Measurements from ENCODE around the gene IPO4. TPM values are rescaled to one million over a fixed set of nuclear protein-coding genes. Genes with fewer than 3 reads are reported as not detected.

The IPO4 gene
- total and polyA plus RNA-seq, 5 experiments from 2014 or later: 20.2 to 27.5 (median 24.4) TPM

DNA sequence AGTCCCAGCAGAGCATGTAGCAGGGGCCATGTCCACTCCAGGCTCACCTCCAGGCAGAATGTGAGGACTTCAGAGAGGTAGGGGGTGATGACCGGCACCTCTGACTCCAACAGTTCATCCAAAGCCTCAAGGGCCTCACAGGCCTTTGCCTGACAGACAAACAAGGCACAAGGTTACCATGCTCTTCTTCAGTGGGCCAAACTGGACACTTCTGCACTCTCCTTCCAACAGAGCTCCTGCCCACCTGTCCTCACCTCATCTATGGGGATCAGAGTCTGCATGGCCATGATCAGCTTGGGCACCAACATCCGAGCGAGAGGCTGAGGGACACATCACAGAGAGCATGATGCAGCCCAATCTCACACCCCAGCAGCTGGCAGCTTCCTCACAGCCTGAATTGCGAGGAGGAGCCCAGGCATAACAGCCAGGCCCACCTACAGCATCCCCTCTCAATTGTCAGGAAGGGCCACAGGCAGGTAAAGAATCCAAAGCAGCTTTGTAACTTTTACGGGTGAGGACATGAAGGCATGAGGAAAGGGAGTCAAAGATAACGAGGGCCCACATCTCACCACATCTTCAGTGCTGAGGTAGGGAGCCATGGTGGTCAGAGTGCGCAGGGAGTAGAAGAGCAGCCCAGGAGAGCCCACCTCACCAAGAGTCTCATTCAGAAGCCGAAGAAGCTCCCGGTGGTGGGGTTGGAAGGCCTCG is 1.6 kb downstream of the IPO4 start:
- DNase-seq (no peak), ATAC-seq (no peak)
- POLR2A ChIA-PET: interaction anchor here (0.8 to 4.8 kb wide), 9 partner anchors 9 to 255 kb away, joined by 3 to 27 read pairs (median 9); partner anchors contain the start of genes CHMP4A, DHRS1, IRF9 and NOP9
- peaks cover 0 to 38% (median 6%) of the 10 kb centered on the region in 3 donors for H3K36me3 Mint-ChIP-seq
- peak overlapping the region in 8 of 10 donors; percentile 34 to 91 (median 69) for H3K27ac Mint-ChIP-seq
- H3K27me3 Mint-ChIP-seq: peaks cover 0 to 2% (median 0%) of the 10 kb centered on the region in 5 donors
- H3K4me3 Mint-ChIP-seq: peak overlapping the region; percentile 40 to 94 (median 76)
- H3K4me1 Mint-ChIP-seq: peaks cover 12 to 47% (median 33%) of the 10 kb centered on the region in 4 donors
- H3K9me3 Mint-ChIP-seq: no peaks in the 10 kb centered on the region

DNA sequence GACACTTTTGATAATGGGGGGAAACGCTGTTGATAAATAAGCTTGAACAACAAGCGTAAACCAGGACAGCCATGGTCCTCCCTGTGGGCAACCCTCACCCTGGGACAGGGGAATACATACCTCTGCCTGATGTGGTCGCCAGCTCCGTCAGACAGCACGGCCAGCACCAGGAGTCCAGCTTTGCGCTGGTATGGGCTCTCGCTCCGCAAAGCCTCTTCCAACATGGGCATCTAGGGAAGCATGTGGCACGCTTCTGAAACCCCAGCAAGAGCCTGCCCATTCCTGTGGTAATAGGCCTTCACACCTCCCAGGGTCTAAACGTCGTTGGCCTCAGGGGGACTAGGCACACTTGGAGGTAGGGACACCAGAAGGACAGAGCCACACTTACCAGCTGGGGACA is 2.9 kb downstream of the IPO4 start:
- ATAC-seq: no peak
- H3K27me3 Mint-ChIP-seq: peaks cover 0 to 2% (median 0%) of the 10 kb centered on the region in 5 donors
- POLR2A ChIA-PET: interaction anchor here (0.8 to 4.8 kb wide), 8 partner anchors 10 to 85 kb away, joined by 3 to 18 read pairs (median 6); partner anchors contain the start of genes CHMP4A, DCAF11, IRF9 and RABGGTA
- H3K9me3 Mint-ChIP-seq: no peaks in the 10 kb centered on the region
- H3K36me3 Mint-ChIP-seq: peaks cover 0 to 36% (median 6%) of the 10 kb centered on the region in 3 donors
- no peak for DNase-seq
- peak overlapping the region in 2 of 10 donors; percentile 3 to 69 for H3K27ac Mint-ChIP-seq
- H3K4me3 Mint-ChIP-seq: peak overlapping the region in 1 of 10 donors; percentile 62
- H3K4me1 Mint-ChIP-seq: peaks cover 13 to 39% (median 30%) of the 10 kb centered on the region in 4 donors

DNA sequence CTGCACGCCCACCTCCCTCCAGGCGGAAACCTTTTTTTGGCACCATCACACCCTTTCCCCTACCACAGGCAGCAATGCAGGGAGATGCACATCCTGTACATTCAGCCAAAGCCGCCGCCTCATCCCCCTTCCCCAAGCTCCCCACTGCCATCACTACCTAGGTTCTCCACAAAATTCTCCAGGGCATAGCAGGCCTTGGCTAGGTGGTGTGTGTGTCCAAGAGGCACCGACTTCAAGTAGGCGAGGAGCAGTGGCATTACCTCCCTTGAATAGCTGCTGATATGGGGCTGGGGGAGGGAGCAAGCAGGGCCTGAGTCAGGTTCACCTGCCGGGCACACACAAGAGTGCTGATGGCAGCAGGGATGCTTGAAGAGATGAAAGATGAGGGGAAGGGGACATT is 3.6 kb downstream of the IPO4 start:
- ATAC-seq (no peak), DNase-seq (no peak)
- Mint-ChIP-seq H3K9me3 (no peaks in the 10 kb centered on the region), H3K27me3 (peaks cover 0 to 2% (median 0%) of the 10 kb centered on the region in 5 donors), H3K4me3 (no peak overlapping the region), H3K27ac (peak overlapping the region in 2 of 10 donors; percentile 11 to 31), H3K4me1 (peaks cover 13 to 34% (median 29%) of the 10 kb centered on the region in 4 donors), H3K36me3 (peaks cover 0 to 42% (median 3%) of the 10 kb centered on the region in 3 donors)
- POLR2A ChIA-PET: interaction anchor here (1.2 to 2.9 kb wide), 5 partner anchors 10 to 86 kb away, joined by 3 to 12 read pairs (median 6); partner anchors contain the start of genes CHMP4A, DCAF11, IRF9 and RABGGTA

DNA sequence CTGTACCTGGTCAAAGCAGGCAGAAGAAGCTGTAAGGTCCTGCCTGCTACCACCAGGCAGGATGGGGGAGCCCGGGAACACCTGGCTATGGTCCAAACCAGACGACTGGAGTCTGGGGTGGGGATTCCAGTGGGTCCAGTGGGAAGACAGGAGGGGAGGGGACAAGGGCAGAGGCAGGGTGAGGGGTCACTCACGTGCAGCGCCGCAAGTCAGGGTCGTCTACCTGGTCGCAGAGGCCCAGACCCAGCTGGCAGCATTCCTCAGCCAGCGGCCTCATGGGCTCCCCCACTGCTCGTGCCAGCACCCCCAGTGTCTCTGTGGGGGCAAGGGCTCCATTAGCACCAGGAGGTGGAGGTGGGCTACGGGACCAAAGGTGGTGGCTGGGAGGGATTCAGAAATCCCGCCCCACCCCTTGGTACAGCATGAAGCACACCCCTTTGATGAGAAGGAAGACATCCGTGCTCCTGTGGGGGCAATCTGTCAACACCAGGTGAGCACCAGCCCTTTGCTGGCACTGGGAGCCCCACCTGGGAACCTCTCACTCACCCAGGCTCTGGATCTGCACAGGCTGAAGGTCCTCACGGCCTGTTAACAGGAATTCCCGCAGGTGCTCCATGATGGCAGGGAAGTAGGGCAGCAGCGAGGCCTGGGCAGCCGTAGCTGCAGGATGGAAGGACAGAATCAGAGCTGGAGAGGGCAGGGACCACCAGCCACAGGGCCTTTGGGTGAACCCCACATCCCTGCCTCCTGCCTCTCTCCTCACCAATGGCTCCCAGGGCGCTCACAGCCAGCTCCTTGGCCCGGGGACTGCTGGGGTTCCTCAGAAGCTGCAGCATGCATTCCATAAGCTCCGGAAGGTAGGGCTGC is 4.3 kb downstream of the IPO4 start:
- POLR2A ChIA-PET: interaction anchor here (1.2 to 1.7 kb wide), 4 partner anchors 11 to 70 kb away, joined by 3 to 7 read pairs (median 6); partner anchors contain the start of genes DCAF11, REC8 and TM9SF1
- no peak overlapping the region for H3K27ac Mint-ChIP-seq
- peaks cover 0 to 2% (median 0%) of the 10 kb centered on the region in 5 donors for H3K27me3 Mint-ChIP-seq
- peaks cover 0 to 48% (median 3%) of the 10 kb centered on the region in 3 donors for H3K36me3 Mint-ChIP-seq
- no peak for DNase-seq
- H3K4me3 Mint-ChIP-seq: no peak overlapping the region
- H3K4me1 Mint-ChIP-seq: peaks cover 13 to 28% (median 24%) of the 10 kb centered on the region in 4 donors
- H3K9me3 Mint-ChIP-seq: no peaks in the 10 kb centered on the region
- ATAC-seq: no peak

DNA sequence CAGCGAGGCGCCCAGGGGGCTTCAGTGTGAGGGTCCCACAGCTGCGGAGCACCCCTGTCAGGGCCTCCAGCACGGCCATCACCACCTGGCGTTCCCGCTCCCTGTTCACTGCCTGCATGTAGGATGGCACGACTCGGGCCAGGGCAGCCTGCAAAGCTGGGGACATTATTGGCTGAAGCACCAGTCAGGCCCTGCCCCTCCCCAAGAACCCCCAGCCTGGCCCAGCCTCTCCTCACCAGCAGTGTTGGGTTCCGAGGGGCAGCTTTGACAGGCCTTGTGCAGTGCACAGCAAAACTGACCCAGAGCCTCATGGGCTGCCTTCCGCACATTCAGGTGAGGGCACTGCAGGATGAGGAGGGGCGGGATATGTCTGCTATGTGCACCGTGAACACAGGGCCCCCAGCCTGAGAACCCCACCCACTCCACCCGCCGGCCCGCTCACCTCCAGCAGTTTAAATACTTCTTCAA is 5.6 kb downstream of the IPO4 start:
- Mint-ChIP-seq H3K27ac (peak overlapping the region in 4 of 10 donors; percentile 46 to 78 (median 60)), H3K9me3 (no peaks in the 10 kb centered on the region), H3K4me3 (no peak overlapping the region), H3K4me1 (peaks cover 12 to 19% (median 15%) of the 10 kb centered on the region in 4 donors), H3K27me3 (no peaks in the 10 kb centered on the region), H3K36me3 (peaks cover 0 to 59% (median 6%) of the 10 kb centered on the region in 3 donors)
- POLR2A ChIA-PET: interaction anchor here (1.1 to 1.5 kb wide), 4 partner anchors 11 to 37 kb away, joined by 3 to 6 read pairs (median 4); partner anchors contain the start of genes PSME2 and REC8
- ATAC-seq: no peak
- DNase-seq: no peak

DNA sequence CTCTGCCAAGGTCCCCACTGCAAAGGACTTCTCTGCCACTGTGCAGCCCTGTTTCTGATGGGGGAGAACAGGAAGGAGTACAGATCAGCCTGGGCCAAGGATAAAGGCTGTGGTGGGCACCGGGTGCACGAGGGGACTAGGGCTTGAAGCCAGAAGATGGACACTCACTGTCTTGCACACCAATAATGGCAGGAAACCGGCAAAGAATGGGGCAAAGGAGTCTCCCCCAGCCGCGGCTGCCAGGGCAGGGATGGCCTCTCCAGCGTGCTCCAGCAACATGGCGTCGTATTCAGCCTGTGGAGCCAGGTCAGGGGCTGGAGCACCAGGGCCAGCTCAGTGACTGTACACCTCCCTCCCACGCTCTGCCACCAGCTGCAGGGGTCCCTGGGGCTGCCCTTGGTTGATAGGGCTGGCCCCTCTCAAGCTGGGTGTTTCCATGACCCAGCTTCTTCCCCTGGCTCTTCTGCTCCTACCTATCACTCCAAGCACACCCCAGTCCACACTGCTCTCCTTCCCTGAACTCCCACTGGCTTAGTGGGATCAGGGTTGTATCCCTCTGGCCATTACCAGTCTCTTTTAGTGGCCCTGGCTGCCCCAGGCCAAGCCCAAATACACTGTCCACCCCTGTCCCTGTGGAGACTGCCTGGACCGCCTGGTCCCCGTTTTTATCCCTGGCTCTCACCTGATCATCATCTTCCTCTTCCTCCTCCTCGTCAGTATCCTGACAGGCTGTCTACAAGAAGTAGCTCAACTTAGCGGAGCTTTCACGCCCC is 6.3 kb downstream of the IPO4 start:
- POLR2A ChIA-PET: interaction anchor here (1.1 to 1.5 kb wide), 3 partner anchors 10 to 36 kb away, joined by 3 to 6 read pairs (median 3); partner anchors contain the start of genes PSME2 and REC8
- Mint-ChIP-seq H3K4me1 (peaks cover 5 to 12% (median 10%) of the 10 kb centered on the region in 4 donors), H3K27ac (peak overlapping the region in 7 of 10 donors; percentile 8 to 65 (median 51)), H3K36me3 (peaks cover 0 to 59% (median 6%) of the 10 kb centered on the region in 3 donors), H3K4me3 (no peak overlapping the region), H3K9me3 (no peaks in the 10 kb centered on the region), H3K27me3 (no peaks in the 10 kb centered on the region)
- ATAC-seq (no peak), DNase-seq (no peak)

DNA sequence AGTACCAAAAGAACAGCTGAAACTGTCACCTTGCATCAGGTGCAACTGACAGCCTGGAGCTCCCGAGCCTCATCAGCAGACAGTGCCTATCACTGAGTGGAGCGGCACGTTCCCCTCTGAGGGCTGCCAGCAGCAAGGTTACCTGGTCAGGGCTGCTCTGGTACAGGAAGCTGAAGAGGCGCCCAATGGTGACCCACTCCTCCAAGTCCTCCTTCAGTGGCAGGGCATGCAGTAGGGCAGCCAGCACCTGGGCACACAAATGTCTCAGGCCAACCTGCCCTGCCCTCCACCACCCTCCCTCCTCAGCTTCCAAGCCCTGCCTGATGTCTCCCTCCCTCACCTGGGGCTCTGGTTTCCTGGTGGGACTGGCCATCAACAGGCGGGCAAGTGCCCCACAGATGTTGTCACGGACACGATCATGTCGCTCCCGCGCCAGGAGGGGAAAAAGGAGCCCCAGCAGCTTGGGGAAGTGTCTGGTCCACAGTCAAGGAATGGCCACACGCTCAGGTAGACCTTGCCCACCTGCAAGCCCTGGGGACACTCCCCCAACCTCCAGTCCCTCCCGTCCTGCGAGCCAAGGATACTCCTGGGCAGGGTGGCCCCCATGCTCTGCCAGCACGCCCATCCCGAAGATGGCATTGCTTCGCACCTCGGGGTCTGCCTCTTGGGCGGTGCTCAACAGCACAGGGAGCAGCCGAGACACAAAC is 7.1 kb downstream of the IPO4 start:
- Mint-ChIP-seq H3K27me3 (no peaks in the 10 kb centered on the region), H3K27ac (peak overlapping the region in 2 of 10 donors; percentile 24 to 59), H3K4me3 (no peak overlapping the region), H3K9me3 (no peaks in the 10 kb centered on the region), H3K36me3 (peaks cover 0 to 60% (median 6%) of the 10 kb centered on the region in 3 donors), H3K4me1 (peaks cover 0 to 7% (median 6%) of the 10 kb centered on the region in 4 donors)
- ATAC-seq (peak in 1 of 2 donors; percentile 15), DNase-seq (no peak)
- POLR2A ChIA-PET: interaction anchor here (1.5 kb wide), 1 partner anchor 10 kb away, joined by 6 read pairs; the partner anchor contains the start of gene REC8

DNA sequence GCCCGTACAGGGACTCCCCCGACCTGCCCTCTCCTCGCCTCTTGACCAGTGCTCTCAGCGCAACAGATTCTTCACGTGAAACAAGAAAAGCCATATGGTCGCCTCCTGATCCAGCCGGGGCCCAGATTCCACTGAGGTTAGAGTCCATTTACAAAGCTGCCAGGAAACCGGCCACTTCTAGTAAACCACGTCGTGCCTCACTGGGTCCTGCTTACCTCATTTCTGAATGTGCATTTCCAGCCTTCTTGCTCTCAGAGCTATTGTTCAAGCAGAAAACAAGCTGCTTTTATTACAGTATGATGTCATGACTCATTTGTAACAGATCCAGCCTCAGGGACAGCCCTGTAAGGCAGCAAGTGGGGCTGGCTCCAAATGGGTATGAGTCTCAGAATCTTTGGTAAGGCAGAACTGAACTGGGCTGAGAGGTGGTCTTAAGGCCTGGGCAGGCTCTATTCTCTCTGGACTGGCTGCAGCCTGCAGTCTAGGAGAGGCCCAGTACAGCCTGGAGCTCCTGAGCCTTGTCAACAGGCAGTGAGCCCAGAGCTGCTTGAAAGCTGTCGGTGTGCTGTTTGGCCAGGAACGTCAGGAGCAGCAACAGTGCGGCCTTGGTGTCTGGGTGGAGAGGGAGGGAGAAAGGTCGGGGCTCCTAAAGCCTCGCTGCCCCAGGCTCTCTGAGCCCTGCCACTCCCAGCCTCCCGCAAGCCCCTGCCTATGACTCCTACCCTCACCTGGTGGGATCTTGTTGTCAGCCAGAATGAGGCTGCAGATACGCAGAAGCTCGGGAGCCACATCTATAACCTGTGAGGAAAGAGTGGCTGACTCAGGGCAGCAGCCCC is 8.4 kb downstream of the IPO4 start:
- no peak for ATAC-seq
- no peak for DNase-seq
- no peak overlapping the region for H3K4me3 Mint-ChIP-seq
- POLR2A ChIA-PET: interaction anchor here (1.0 to 1.2 kb wide), 2 partner anchors 9 kb away, joined by 4 to 9 read pairs; partner anchors contain the start of gene IPO4
- H3K4me1 Mint-ChIP-seq: peaks cover 0 to 4% (median 1%) of the 10 kb centered on the region in 4 donors
- H3K9me3 Mint-ChIP-seq: no peaks in the 10 kb centered on the region
- no peaks in the 10 kb centered on the region for H3K27me3 Mint-ChIP-seq
- peak overlapping the region in 4 of 10 donors; percentile 20 to 61 (median 50) for H3K27ac Mint-ChIP-seq
- H3K36me3 Mint-ChIP-seq: peaks cover 0 to 57% (median 3%) of the 10 kb centered on the region in 3 donors

DNA sequence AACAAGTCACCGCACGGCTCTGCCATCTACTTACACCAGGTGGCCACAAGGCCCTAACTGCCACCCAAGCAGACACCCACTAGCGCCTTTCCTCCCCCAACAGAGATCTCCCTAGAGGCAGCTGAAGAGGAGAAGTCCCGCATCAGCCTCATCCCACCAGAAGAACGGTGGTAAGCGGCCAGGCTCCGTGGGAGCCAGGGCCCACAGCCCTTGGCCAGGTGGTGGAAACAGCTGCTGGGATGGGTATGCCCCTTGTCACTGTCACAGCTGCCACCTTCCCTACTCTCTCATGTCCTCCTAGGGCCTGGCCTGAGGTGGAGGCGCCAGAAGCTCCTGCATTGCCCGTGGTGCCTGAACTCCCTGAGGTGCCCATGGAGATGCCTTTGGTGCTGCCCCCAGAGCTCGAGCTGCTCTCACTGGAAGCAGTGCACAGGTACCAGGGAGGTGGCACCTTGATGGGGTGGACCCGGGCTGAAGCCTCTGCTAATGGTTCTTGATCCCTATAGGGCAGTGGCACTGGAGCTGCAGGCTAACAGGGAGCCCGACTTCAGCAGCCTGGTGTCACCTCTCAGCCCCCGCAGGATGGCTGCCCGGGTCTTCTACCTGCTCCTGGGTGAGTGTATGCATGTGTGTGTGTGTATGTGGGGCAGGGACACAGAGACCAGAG is 9.2 kb downstream of the IPO4 start:
- H3K36me3 Mint-ChIP-seq: peaks cover 0 to 62% (median 3%) of the 10 kb centered on the region in 3 donors

More for the DNA sequence above, 9.2 kb downstream of the IPO4 start:
- Mint-ChIP-seq H3K4me1 (peaks cover 0 to 7% (median 5%) of the 10 kb centered on the region in 4 donors), H3K27me3 (no peaks in the 10 kb centered on the region), H3K27ac (peak overlapping the region in 4 of 10 donors; percentile 53 to 67 (median 62)), H3K9me3 (no peaks in the 10 kb centered on the region), H3K4me3 (no peak overlapping the region)
- POLR2A ChIA-PET: interaction anchor here (0.6 to 1.3 kb wide), 6 partner anchors 9 to 39 kb away, joined by 3 to 9 read pairs (median 4); partner anchors contain the start of genes IPO4, IRF9 and TM9SF1
- no peak for ATAC-seq
- no peak for DNase-seq
